ENCODE data around the gene RFTN1.

Gene RFTN1

DNA sequence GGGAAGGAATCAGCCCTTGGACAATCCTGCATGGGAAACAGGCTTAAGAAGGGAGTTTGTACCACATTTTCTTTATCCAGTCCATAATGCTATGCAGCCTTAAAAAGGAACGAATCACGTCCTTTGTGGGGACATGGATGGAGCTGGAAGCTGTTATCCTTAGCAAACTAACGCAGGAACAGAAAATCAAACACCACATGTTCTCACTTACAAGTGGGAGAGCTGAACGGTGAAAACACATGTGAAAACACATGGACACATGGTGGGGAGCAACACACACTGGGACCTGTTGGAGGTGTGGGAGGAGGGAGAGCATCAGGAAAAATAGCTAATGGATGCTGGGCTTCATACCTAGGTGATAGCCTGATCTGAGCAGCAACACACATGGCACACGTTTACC is 178.2 kb downstream of the RFTN1 start:
- Histone ChIP-seq H3K9me2 (replicated peaks; ENCODE audit: low read depth, low read length) (no peaks in the 10 kb centered on the region), H4K20me1 (ENCODE audit: insufficient read depth, low read length, poor library complexity, severe bottlenecking) (no peaks in the 10 kb centered on the region), H3K4me3 (ENCODE audit: low read length, poor library complexity, severe bottlenecking) (no peak overlapping the region), H3K4me2 (ENCODE audit: low read depth, low read length, poor library complexity, severe bottlenecking) (no peak overlapping the region), H3K9ac (ENCODE audit: low read depth, low read length, poor library complexity, severe bottlenecking) (no peak overlapping the region), H3K9me3 (ENCODE audit: insufficient read depth, low read depth, low read length) (peaks cover 11% of the 10 kb centered on the region; the same call in 1 of the 2 replicates), H3K27me3 (ENCODE audit: insufficient read depth, low read length, poor library complexity, severe bottlenecking) (no peaks in the 10 kb centered on the region), H3K36me3 (ENCODE audit: insufficient read depth, low read length) (peaks cover 48% of the 10 kb centered on the region), H3K79me2 (ENCODE audit: insufficient read depth, low read length) (peaks cover 35% of the 10 kb centered on the region; the same call in 1 of the 2 replicates), H3K4me1 (ENCODE audit: insufficient read depth, low read length, poor library complexity, severe bottlenecking) (peaks cover 35% of the 10 kb centered on the region), H2AFZ (ENCODE audit: low read length) (no peak overlapping the region), H3F3A (ENCODE audit: low read depth) (no peaks in the 10 kb centered on the region)
- TF ChIP-seq, protein P1, sequence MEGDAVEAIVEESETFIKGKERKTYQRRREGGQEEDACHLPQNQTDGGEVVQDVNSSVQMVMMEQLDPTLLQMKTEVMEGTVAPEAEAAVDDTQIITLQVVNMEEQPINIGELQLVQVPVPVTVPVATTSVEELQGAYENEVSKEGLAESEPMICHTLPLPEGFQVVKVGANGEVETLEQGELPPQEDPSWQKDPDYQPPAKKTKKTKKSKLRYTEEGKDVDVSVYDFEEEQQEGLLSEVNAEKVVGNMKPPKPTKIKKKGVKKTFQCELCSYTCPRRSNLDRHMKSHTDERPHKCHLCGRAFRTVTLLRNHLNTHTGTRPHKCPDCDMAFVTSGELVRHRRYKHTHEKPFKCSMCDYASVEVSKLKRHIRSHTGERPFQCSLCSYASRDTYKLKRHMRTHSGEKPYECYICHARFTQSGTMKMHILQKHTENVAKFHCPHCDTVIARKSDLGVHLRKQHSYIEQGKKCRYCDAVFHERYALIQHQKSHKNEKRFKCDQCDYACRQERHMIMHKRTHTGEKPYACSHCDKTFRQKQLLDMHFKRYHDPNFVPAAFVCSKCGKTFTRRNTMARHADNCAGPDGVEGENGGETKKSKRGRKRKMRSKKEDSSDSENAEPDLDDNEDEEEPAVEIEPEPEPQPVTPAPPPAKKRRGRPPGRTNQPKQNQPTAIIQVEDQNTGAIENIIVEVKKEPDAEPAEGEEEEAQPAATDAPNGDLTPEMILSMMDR (conservative IDR thresholded peaks at IDR 0.05; ENCODE audit: low read length): no peak
- TF ChIP-seq EZH2phosphoT487 (IDR thresholded peaks at IDR 0.05; ENCODE audit: borderline replicate concordance): no peak

DNA sequence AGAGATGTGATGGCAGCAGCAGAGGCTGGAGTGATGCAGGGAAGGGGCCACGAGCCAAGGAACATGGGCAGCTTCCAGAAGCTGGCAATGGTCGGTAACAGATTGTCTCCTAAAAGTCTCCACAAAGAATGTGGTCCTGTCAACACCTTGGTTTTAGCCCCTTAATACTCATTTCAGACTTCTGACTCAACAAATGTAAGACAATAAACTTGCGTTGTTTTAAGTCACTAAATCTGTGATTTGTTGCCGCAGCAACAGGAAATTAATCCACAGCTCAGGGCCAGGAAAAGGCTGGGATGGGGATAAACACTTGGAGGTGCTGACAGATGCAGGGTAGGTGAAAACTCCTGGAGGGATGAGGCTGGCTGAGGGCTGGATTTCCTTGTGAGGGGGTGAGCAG is 178.6 kb downstream of the RFTN1 start:
- Histone ChIP-seq H2AFZ (ENCODE audit: low read length) (no peak overlapping the region), H3K4me3 (ENCODE audit: low read length, poor library complexity, severe bottlenecking) (no peak overlapping the region), H3K36me3 (ENCODE audit: insufficient read depth, low read length) (peaks cover 52% of the 10 kb centered on the region), H3K79me2 (ENCODE audit: insufficient read depth, low read length) (peaks cover 35% of the 10 kb centered on the region; the same call in 1 of the 2 replicates), H3K9me3 (ENCODE audit: insufficient read depth, low read depth, low read length) (peaks cover 11% of the 10 kb centered on the region; the same call in 1 of the 2 replicates), H3F3A (ENCODE audit: low read depth) (no peaks in the 10 kb centered on the region), H3K27me3 (ENCODE audit: insufficient read depth, low read length, poor library complexity, severe bottlenecking) (no peaks in the 10 kb centered on the region), H3K4me1 (ENCODE audit: insufficient read depth, low read length, poor library complexity, severe bottlenecking) (peaks cover 31% of the 10 kb centered on the region), H3K9me2 (replicated peaks; ENCODE audit: low read depth, low read length) (no peaks in the 10 kb centered on the region), H3K4me2 (ENCODE audit: low read depth, low read length, poor library complexity, severe bottlenecking) (no peak overlapping the region), H4K20me1 (ENCODE audit: insufficient read depth, low read length, poor library complexity, severe bottlenecking) (no peaks in the 10 kb centered on the region), H3K9ac (ENCODE audit: low read depth, low read length, poor library complexity, severe bottlenecking) (no peak overlapping the region)
- TF ChIP-seq, protein P1 (conservative IDR thresholded peaks at IDR 0.05; ENCODE audit: low read length): no peak
- TF ChIP-seq EZH2phosphoT487 (IDR thresholded peaks at IDR 0.05; ENCODE audit: borderline replicate concordance): no peak

DNA sequence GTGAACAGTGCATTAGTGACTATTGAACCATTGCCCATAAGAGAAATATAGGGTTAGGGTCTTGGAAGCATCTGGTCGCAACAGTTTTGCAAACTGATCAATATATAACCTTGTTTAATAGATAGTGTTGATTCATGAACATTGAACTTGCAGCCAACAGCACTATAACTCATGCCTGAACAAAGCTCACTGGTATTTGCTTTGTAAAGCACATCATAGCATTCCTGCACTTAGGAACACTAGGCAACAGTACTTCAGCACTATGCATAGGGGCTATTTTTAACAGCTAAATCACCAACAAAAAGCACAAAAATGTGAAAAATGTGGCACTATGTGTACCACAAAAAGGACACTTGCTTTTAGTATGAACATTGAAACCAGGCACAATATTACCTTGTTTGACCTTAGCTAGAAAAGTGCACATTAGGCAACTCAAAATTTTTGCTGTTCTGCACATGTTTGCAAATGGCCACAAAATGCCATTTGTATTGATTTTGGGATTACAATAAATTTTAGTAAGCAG is 180.5 kb downstream of the RFTN1 start:
- H3K27me3 ChIP-seq (ENCODE audit: insufficient read depth, low read length, poor library complexity, severe bottlenecking): no peaks in the 10 kb centered on the region
- H3K79me2 ChIP-seq (ENCODE audit: insufficient read depth, low read length): peaks cover 28% of the 10 kb centered on the region; the same call in 1 of the 2 replicates

More for the DNA sequence above, 180.5 kb downstream of the RFTN1 start:
- TF ChIP-seq, protein P1 (conservative IDR thresholded peaks at IDR 0.05; ENCODE audit: low read length): no peak
- no peak for TF ChIP-seq EZH2phosphoT487 (IDR thresholded peaks at IDR 0.05; ENCODE audit: borderline replicate concordance)
- Histone ChIP-seq H3K36me3 (ENCODE audit: insufficient read depth, low read length) (peaks cover 61% of the 10 kb centered on the region), H3K4me3 (ENCODE audit: low read length, poor library complexity, severe bottlenecking) (no peak overlapping the region), H3K9me2 (replicated peaks; ENCODE audit: low read depth, low read length) (no peaks in the 10 kb centered on the region), H4K20me1 (ENCODE audit: insufficient read depth, low read length, poor library complexity, severe bottlenecking) (no peaks in the 10 kb centered on the region), H3F3A (ENCODE audit: low read depth) (no peaks in the 10 kb centered on the region), H3K9ac (ENCODE audit: low read depth, low read length, poor library complexity, severe bottlenecking) (no peak overlapping the region), H3K4me2 (ENCODE audit: low read depth, low read length, poor library complexity, severe bottlenecking) (no peak overlapping the region), H2AFZ (ENCODE audit: low read length) (no peak overlapping the region), H3K9me3 (ENCODE audit: insufficient read depth, low read depth, low read length) (peaks cover 11% of the 10 kb centered on the region; the same call in 1 of the 2 replicates), H3K4me1 (ENCODE audit: insufficient read depth, low read length, poor library complexity, severe bottlenecking) (peaks cover 11% of the 10 kb centered on the region)

Measured in Loucy (cell line).